ENCODE results near the gene TOMM40L. TPM values are rescaled to one million over a fixed set of nuclear protein-coding genes. Genes with fewer than 3 reads are reported as not detected.

TOMM40L gene
- total RNA-seq, 1 experiment from 2014 or later: 6.7 TPM

DNA sequence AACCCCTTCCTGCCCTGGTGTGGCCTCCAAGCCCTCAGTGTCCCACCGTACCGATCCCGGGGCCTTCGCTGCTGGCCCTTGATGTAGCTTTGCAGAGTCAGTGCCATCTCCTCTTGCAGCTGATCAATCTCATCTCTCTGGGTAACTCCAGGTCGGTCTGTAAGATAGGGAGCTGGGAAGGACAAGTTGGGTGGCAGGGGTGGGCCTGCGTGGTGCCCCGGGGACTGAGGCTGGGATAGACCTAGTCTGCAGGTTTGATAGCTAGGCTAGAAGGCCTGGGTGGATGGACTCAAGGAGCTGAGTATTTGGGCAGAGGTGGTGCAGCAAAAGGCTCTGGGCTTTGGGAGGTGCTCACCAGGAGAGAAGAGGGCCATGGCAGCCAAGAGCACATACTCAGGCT is 4.9 kb downstream of the TOMM40L start:
- Histone ChIP-seq H4K20me1 (ENCODE audit: insufficient read depth) (no peaks in the 10 kb centered on the region; the same call in 1 of the 2 replicates), H3K79me2 (ENCODE audit: low read depth) (no peaks in the 10 kb centered on the region), H2AFZ (no peak overlapping the region), H3K4me3 (no peak overlapping the region), H3K27ac (no peak overlapping the region), H3K4me2 (no peak overlapping the region), H3K4me1 (replicated peaks; ENCODE audit: insufficient read depth) (peaks cover 16% of the 10 kb centered on the region), H3K27me3 (ENCODE audit: insufficient read depth, low read depth) (no peaks in the 10 kb centered on the region), H3K9me2 (ENCODE audit: insufficient read depth) (no peaks in the 10 kb centered on the region), H3F3A (ENCODE audit: insufficient read depth, low read depth) (no peaks in the 10 kb centered on the region), H3K36me3 (ENCODE audit: low read depth) (no peaks in the 10 kb centered on the region), H3K9me3 (ENCODE audit: insufficient read depth, low read depth) (no peaks in the 10 kb centered on the region)
- no peak for TF ChIP-seq EZH2 (IDR thresholded peaks at IDR 0.05; ENCODE audit: low read depth)
- TF ChIP-seq, protein P1, sequence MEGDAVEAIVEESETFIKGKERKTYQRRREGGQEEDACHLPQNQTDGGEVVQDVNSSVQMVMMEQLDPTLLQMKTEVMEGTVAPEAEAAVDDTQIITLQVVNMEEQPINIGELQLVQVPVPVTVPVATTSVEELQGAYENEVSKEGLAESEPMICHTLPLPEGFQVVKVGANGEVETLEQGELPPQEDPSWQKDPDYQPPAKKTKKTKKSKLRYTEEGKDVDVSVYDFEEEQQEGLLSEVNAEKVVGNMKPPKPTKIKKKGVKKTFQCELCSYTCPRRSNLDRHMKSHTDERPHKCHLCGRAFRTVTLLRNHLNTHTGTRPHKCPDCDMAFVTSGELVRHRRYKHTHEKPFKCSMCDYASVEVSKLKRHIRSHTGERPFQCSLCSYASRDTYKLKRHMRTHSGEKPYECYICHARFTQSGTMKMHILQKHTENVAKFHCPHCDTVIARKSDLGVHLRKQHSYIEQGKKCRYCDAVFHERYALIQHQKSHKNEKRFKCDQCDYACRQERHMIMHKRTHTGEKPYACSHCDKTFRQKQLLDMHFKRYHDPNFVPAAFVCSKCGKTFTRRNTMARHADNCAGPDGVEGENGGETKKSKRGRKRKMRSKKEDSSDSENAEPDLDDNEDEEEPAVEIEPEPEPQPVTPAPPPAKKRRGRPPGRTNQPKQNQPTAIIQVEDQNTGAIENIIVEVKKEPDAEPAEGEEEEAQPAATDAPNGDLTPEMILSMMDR (conservative IDR thresholded peaks at IDR 0.05): no peak
- BruUV-seq (replicated peaks): no TSS peak
- no peak for DNase-seq
- POLR2A ChIA-PET (ENCODE audit: unreplicated experiment): no interaction called here
- CTCF ChIA-PET: interaction anchor here (0.5 to 0.6 kb wide), 2 partner anchors 10 to 152 kb away, joined by 3 to 5 read pairs; no protein-coding TSS in a partner anchor
- intact Hi-C loops (cut with micrococcal nuclease; ENCODE audit: unreplicated experiment): no loop called here

DNA sequence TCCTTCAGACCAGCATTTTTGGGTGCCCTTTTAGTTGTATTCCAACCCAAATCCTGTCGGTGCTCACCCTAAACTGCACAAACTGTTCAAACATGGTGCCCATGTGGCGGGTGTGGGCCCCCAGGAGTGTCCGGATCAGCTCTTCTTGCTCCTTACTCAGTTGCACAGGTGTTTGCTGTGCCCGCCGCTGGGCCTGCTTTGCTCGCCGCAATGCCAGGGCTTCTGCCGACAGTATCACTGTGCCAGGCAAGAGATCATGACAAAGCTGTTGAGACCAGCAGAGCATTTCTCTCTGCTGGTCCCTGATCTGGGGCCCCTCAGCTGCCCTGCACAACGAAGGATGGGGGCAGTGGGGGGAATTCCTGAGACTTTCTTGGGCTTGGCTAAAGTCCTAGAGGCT is 7.2 kb downstream of the TOMM40L start:
- H3K9me2 ChIP-seq (ENCODE audit: insufficient read depth): no peaks in the 10 kb centered on the region
- H3K27ac ChIP-seq: no peak overlapping the region
- no peaks in the 10 kb centered on the region for H3K79me2 ChIP-seq (ENCODE audit: low read depth)
- 0 out of 2 replicates have a peak, but pooled peaks cover 5% of the 10 kb centered on the region for H3K4me1 ChIP-seq (replicated peaks; ENCODE audit: insufficient read depth)
- no peak for DNase-seq
- no peaks in the 10 kb centered on the region for H3K36me3 ChIP-seq (ENCODE audit: low read depth)
- no peaks in the 10 kb centered on the region for H3K9me3 ChIP-seq (ENCODE audit: insufficient read depth, low read depth)
- H3K4me3 ChIP-seq: no peak overlapping the region
- H2AFZ ChIP-seq: no peak overlapping the region
- ChIA-PET POLR2A (ENCODE audit: unreplicated experiment) (no interaction called here), CTCF (no interaction called here)
- no TSS peak for BruUV-seq (replicated peaks)
- no peaks in the 10 kb centered on the region for H3F3A ChIP-seq (ENCODE audit: insufficient read depth, low read depth)
- no peaks in the 10 kb centered on the region; the same call in 1 of the 2 replicates for H4K20me1 ChIP-seq (ENCODE audit: insufficient read depth)
- TF ChIP-seq EZH2 (IDR thresholded peaks at IDR 0.05; ENCODE audit: low read depth): no peak
- TF ChIP-seq, protein P1 (conservative IDR thresholded peaks at IDR 0.05): no peak
- no peaks in the 10 kb centered on the region for H3K27me3 ChIP-seq (ENCODE audit: insufficient read depth, low read depth)
- H3K4me2 ChIP-seq: no peak overlapping the region
- intact Hi-C loops (cut with micrococcal nuclease; ENCODE audit: unreplicated experiment): no loop called here

DNA sequence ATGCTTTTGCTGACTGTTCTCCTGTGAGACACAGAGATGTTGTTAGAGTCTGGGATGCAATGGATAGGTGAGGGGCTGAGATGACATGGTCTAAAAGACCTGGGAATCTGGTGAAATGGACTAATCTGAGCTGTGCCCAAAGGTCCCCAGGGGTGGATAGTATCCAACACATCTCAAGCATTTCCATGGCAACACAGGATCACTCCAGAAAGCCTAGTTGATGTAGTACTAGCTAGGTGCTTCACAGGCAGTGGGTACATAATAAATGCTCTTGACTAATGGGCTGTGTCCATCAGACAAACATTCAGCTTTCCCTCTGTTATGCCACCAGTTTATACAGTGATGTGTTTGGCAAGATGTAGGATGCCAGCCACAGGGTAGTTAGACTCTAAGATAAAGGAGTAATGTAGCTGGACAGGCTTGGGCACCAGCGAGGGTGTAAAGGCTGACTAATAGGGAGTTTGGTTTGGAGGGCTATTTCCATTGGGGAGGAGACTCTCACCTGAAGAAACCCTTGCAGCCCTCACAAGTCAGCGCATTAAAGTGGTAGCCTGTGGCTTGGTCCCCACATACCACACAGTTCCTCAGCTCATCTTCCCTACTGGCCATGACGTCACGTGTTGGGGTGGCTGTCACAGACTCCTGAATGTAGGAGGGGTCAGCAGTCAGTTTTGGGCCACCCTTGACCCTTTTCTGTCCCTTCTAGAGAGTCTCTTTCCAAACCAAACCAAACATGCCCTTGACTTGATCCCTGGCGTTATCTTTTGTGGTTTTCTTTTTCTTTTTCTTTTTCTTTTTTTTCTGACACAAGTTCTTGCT is 10.3 kb downstream of the TOMM40L start:
- Histone ChIP-seq H2AFZ (no peak overlapping the region), H3K4me2 (no peak overlapping the region), H3F3A (ENCODE audit: insufficient read depth, low read depth) (no peaks in the 10 kb centered on the region), H3K9me2 (ENCODE audit: insufficient read depth) (no peaks in the 10 kb centered on the region), H3K36me3 (ENCODE audit: low read depth) (no peaks in the 10 kb centered on the region), H3K4me3 (no peak overlapping the region), H3K4me1 (replicated peaks; ENCODE audit: insufficient read depth) (0 out of 2 replicates have a peak, but pooled peaks cover 5% of the 10 kb centered on the region), H4K20me1 (ENCODE audit: insufficient read depth) (no peaks in the 10 kb centered on the region; the same call in 1 of the 2 replicates), H3K27me3 (ENCODE audit: insufficient read depth, low read depth) (no peaks in the 10 kb centered on the region), H3K27ac (no peak overlapping the region), H3K79me2 (ENCODE audit: low read depth) (no peaks in the 10 kb centered on the region), H3K9me3 (ENCODE audit: insufficient read depth, low read depth) (no peaks in the 10 kb centered on the region)
- intact Hi-C loops (cut with micrococcal nuclease; ENCODE audit: unreplicated experiment): no loop called here
- ChIA-PET POLR2A (ENCODE audit: unreplicated experiment) (no interaction called here), CTCF (no interaction called here)
- no peak for TF ChIP-seq EZH2 (IDR thresholded peaks at IDR 0.05; ENCODE audit: low read depth)
- TF ChIP-seq, protein P1 (conservative IDR thresholded peaks at IDR 0.05): no peak
- BruUV-seq (replicated peaks): no TSS peak
- DNase-seq: peak in 1 of 2 experiments; percentile 70
